K562 (cell line): ENCODE measurements around the gene RAB31. TPM values are rescaled to one million over a fixed set of nuclear protein-coding genes. Genes with fewer than 3 reads are reported as not detected.

Experiments used
- ARID1B ChIP-seq: fragments of 450-650 bp; IDR thresholded peaks from 2 replicates; pipeline ENCODE4 v1.6.1; 2016; ENCODE audit warnings: antibody characterized with exemption, mild to moderate bottlenecking, inconsistent platforms
- CBFA2T2 ChIP-seq: fragments of 450-650 bp; conservative IDR thresholded peaks from 2 replicates; pipeline ENCODE4 v1.6.1; 2017; ENCODE audit warnings: mild to moderate bottlenecking
- CBX5 ChIP-seq: IDR thresholded peaks from 2 replicates; pipeline ENCODE4 v1.6.1; 2014; ENCODE audit warnings: low read depth, borderline replicate concordance
- FOXJ2 ChIP-seq: fragments of 200-800 bp; sonication (Bioruptor generic); IDR thresholded peaks from 2 replicates; pipeline ENCODE4 v1.6.1; 2016; ENCODE audit warnings: missing genetic modification characterization, missing compliant biosample characterization
- KAT2B ChIP-seq: IDR thresholded peaks from one replicate; pipeline ENCODE4 v1.6.1; 2012; ENCODE audit warnings: low read depth, mild to moderate bottlenecking, control low read depth, inconsistent platforms, low read length, moderate library complexity
- MAZ ChIP-seq, 2 experiments: fragments of 450-650 bp in 1 of 2; sonication (generic) in 1 of 2; formaldehyde crosslinking; IDR thresholded peaks in 1 of 2; conservative IDR thresholded peaks in 1 of 2; 2 replicates each; pipeline versions ENCODE4 v1.4.0 to v1.5.0; 2020; ENCODE audit warnings: mild to moderate bottlenecking in 1 of 2, missing genetic modification reagents in 1 of 2
- MCM2 ChIP-seq: fragments of 450-650 bp; IDR thresholded peaks from 2 replicates; pipeline ENCODE4 v1.6.1; 2017; ENCODE audit warnings: low read depth, mild to moderate bottlenecking
- MCM5 ChIP-seq: fragments of 450-650 bp; IDR thresholded peaks from 2 replicates; pipeline ENCODE4 v1.6.1; 2016; ENCODE audit warnings: low read depth
- NR2F6 ChIP-seq: fragments of 450-650 bp; formaldehyde crosslinking; IDR thresholded peaks from 2 replicates; pipeline ENCODE4 v1.4.0; 2020; ENCODE audit warnings: mild to moderate bottlenecking
- PCBP2 ChIP-seq: fragments of 200-400 bp; formaldehyde crosslinking; IDR thresholded peaks from 2 replicates; pipeline ENCODE4 v1.6.1; 2018; ENCODE audit warnings: low read length, low read depth, mild to moderate bottlenecking, moderate library complexity; ENCODE audit not compliant: poor library complexity, severe bottlenecking
- SREBF1 ChIP-seq: fragments of 150-350 bp; IDR thresholded peaks from 2 replicates; pipeline ENCODE4 v1.6.1; 2014; ENCODE audit warnings: antibody characterized with exemption, low read depth, low read length, borderline replicate concordance
- STAG1 ChIP-seq: sonication (generic); formaldehyde crosslinking; IDR thresholded peaks from 2 replicates; pipeline ENCODE4 v1.5.0; 2020; ENCODE audit warnings: missing genetic modification reagents, borderline replicate concordance
- TAF1 ChIP-seq: IDR thresholded peaks from 2 replicates; pipeline ENCODE4 v1.6.1; 2011; ENCODE audit warnings: mild to moderate bottlenecking, low read length, moderate library complexity; ENCODE audit not compliant: insufficient read depth, control insufficient read depth, severe bottlenecking; ENCODE audit errors: extremely low read depth
- TRIM24 ChIP-seq, 2 experiments: fragments of 450-650 bp; IDR thresholded peaks; 2 replicates each; pipeline ENCODE4 v1.6.1; 2016
- VEZF1 ChIP-seq: fragments of 200-800 bp; sonication (Bioruptor generic); IDR thresholded peaks from 2 replicates; pipeline ENCODE4 v1.6.1; 2017; ENCODE audit warnings: missing genetic modification characterization, missing compliant biosample characterization
- XRCC3 ChIP-seq: fragments of 450-650 bp; IDR thresholded peaks from 2 replicates; pipeline ENCODE4 v1.6.1; 2017; ENCODE audit warnings: mild to moderate bottlenecking, moderate library complexity
- ZC3H11A ChIP-seq: IDR thresholded peaks from 2 replicates; pipeline ENCODE4 v1.6.1; 2012; ENCODE audit warnings: low read depth, low read length, improper control_type of control experiment
- ZFX ChIP-seq: sonication (generic); formaldehyde crosslinking; IDR thresholded peaks from 2 replicates; pipeline ENCODE4 v1.8.0; 2022; ENCODE audit warnings: mild to moderate bottlenecking, missing genetic modification reagents, moderate library complexity
- ZNF184 ChIP-seq: sonication (generic); formaldehyde crosslinking; IDR thresholded peaks from 2 replicates; pipeline ENCODE4 v1.5.0; 2020; ENCODE audit warnings: missing genetic modification reagents
- ZNF224 ChIP-seq: sonication (generic); formaldehyde crosslinking; IDR thresholded peaks from 2 replicates; pipeline ENCODE4 v1.8.0; 2022; ENCODE audit warnings: mild to moderate bottlenecking, missing genetic modification reagents
- polyA plus RNA-seq, 8 experiments: library from polyadenylated mRNA; depleted of rRNA in 4 of 8; stranded (reverse) in 5 of 8; unstranded in 3 of 8; fragments of >200 nt; fragmentation: Nextera tagmentation in 2 of 8; fragmentation: Illumina TruSeq in 1 of 8; extraction: Ambion mirVana in 2 of 8; extraction: Trizol in 1 of 8; gene quantifications; 2 replicates each; pipeline versions ENCODE4 v1.2.1 to v1.2.3, GENCODE V29; 2011 to 2014; ENCODE audit warnings: inconsistent platforms in 1 of 8, missing spikeins in 1 of 8
- total RNA-seq, 7 experiments: library from RNA; depleted of rRNA in 6 of 7; stranded (reverse); fragments of >200 nt in 6 of 7; fragmentation: Illumina TruSeq in 2 of 7; extraction: Trizol in 2 of 7; gene quantifications; 2 replicates each; pipeline versions ENCODE4 v1.2.1 to v1.2.3, GENCODE V29; 2011 to 2021; ENCODE audit warnings: low replicate concordance in 1 of 7
- TF ChIP-seq, protein P1 (sequence below): fragments of 450-650 bp; IDR thresholded peaks from 2 replicates; pipeline ENCODE4 v1.6.1; 2016; ENCODE audit warnings: antibody characterized with exemption
- TF ChIP-seq, protein P2 (sequence below): sonication (generic); formaldehyde crosslinking; IDR thresholded peaks from 2 replicates; pipeline ENCODE4 v1.8.0; 2022; ENCODE audit warnings: missing genetic modification reagents, mild to moderate bottlenecking, moderate library complexity, borderline replicate concordance
- TF ChIP-seq, protein P3 (sequence below), 2 experiments: fragments of 450-650 bp; conservative IDR thresholded peaks; 2 replicates each; pipeline ENCODE4 v1.6.1; 2017; ENCODE audit warnings: mild to moderate bottlenecking in 2 of 2, moderate library complexity in 2 of 2

Gene RAB31
- total and polyA plus RNA-seq, 9 of the 15 experiments (the other 6 are each of a cell fraction or from before 2014, with no cell fraction given), result 20.7 to 70.4 (median 41.3) TPM

DNA sequence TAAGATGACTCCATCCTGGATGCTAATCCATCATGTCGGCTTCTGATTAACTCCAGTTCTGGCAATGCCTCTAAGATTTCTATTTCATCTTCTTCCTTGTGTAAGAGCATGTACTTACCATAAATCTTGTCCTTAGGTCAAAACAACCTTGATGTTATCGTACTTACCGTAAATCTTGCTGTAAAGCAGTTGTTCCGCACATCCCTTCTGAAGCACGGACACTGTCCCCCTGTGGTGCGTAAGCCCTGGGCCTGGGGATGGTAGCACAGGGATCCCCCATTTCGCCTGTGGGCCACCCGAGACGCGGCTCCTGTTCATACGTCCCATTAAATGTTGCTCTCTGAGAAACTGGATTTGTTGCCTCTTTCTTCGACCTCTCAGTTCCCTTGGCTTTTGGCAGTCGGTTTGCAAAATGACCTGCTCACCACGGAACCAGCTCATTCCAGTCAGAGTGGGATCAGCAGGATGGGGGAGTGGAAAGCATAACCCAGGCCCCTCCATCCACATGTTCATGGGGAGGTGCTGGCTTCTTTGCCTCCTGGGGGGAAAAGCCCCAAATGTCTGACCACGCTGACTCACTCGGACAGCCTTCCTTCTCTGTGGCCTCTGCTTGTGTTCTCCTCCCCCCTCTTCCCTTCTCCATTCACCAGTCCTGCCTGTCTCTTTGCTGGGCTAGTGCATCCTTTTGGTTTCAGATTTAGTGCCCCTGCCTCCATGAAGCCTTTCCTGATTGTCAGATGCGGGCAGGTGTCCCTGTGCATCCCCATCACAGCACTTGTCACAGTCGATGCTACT is 49.9 kb downstream of the RAB31 start (continued):
- TF ChIP-seq MAZ (CRISPR knock-in tag; conservative IDR thresholded peaks at IDR 0.05 in 1 of 2, IDR thresholded peaks at IDR 0.05 in 1 of 2) (no peak; a peak in 1 of 4 replicates), FOXJ2 (tag) (no peak), ARID1B (peak; percentile 23; the same call in 1 of the 2 replicates), ZNF224 (CRISPR knock-in tag) (no peak), ZFX (CRISPR knock-in tag) (no peak), CBFA2T2 (no peak), KAT2B (no peak), MCM5 (no peak), XRCC3 (no peak), NR2F6 (CRISPR knock-in tag) (no peak), SREBF1 (no peak), VEZF1 (peak; percentile 50), TRIM24 (IDR thresholded peaks at IDR 0.05) (no peak), PCBP2 (no peak), TAF1 (no peak), ZC3H11A (no peak), ZNF184 (CRISPR knock-in tag) (no peak), STAG1 (CRISPR knock-in tag) (no peak), MCM2 (no peak), CBX5 (0 out of 2 replicates have a peak, but pooled peaks have one; percentile 15)
- TF ChIP-seq, protein P1, sequence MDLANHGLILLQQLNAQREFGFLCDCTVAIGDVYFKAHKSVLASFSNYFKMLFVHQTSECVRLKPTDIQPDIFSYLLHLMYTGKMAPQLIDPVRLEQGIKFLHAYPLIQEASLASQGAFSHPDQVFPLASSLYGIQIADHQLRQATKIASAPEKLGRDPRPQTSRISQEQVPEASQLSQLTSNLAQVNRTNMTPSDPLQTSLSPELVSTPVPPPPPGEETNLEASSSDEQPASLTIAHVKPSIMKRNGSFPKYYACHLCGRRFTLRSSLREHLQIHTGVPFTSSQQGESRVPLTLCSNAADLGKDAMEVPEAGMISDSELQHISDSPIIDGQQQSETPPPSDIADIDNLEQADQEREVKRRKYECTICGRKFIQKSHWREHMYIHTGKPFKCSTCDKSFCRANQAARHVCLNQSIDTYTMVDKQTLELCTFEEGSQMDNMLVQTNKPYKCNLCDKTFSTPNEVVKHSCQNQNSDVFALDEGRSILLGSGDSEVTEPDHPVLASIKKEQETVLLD, result no peak
- TF ChIP-seq, protein P2, sequence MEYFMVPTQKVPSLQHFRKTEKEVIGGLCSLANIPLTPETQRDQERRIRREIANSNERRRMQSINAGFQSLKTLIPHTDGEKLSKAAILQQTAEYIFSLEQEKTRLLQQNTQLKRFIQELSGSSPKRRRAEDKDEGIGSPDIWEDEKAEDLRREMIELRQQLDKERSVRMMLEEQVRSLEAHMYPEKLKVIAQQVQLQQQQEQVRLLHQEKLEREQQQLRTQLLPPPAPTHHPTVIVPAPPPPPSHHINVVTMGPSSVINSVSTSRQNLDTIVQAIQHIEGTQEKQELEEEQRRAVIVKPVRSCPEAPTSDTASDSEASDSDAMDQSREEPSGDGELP (CRISPR knock-in tag), result no peak; the same call in 1 of the 2 replicates
- TF ChIP-seq, protein P3, sequence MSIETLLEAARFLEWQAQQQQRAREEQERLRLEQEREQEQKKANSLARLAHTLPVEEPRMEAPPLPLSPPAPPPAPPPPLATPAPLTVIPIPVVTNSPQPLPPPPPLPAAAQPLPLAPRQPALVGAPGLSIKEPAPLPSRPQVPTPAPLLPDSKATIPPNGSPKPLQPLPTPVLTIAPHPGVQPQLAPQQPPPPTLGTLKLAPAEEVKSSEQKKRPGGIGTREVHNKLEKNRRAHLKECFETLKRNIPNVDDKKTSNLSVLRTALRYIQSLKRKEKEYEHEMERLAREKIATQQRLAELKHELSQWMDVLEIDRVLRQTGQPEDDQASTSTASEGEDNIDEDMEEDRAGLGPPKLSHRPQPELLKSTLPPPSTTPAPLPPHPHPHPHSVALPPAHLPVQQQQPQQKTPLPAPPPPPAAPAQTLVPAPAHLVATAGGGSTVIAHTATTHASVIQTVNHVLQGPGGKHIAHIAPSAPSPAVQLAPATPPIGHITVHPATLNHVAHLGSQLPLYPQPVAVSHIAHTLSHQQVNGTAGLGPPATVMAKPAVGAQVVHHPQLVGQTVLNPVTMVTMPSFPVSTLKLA (conservative IDR thresholded peaks at IDR 0.05), result no peak
